HG02571 (cell line): ENCODE measurements around the gene EIF3A.
"Not testable (repeated sequence)": the region's sequence is repeated elsewhere in the genome, so short reads cannot be mapped to it uniquely, and the experiment has no call there.

Experiments used
- ATAC-seq: cut with Tn5 transposase; IDR thresholded peaks from one replicate; pipeline ENCODE4 v1.9.1; 2021; ENCODE audit warnings: mild to moderate bottlenecking, moderate library complexity; ENCODE audit not compliant: unreplicated experiment

EIF3A gene

GRCh38 chr10:119103241-119103902, 22.8 kb upstream of the EIF3A start:
- no peak for ATAC-seq

GRCh38 chr10:119101366-119102098, 20.9 kb upstream of the EIF3A start:
- no peak for ATAC-seq

- ATAC-seq, result no peak
Measured at GRCh38 chr10:119100434-119101238, 20.0 kb upstream of the EIF3A start.

- ATAC-seq, result no peak
Measured at GRCh38 chr10:119098576-119098975, 18.0 kb upstream of the EIF3A start.

GRCh38 chr10:119096641-119097415, 16.2 kb upstream of the EIF3A start:
- not testable (repeated sequence) for ATAC-seq

GRCh38 chr10:119095640-119096039, 15.0 kb upstream of the EIF3A start:
- ATAC-seq, result no peak

- no peak for ATAC-seq
Measured at GRCh38 chr10:119090968-119091367, 10.4 kb upstream of the EIF3A start.

- no peak for ATAC-seq
Measured at GRCh38 chr10:119090026-119090795, 9.6 kb upstream of the EIF3A start.

GRCh38 chr10:119087271-119087882, 6.8 kb upstream of the EIF3A start:
- no peak for ATAC-seq

GRCh38 chr10:119084896-119085295, 4.3 kb upstream of the EIF3A start:
- ATAC-seq, result no peak

GRCh38 chr10:119079599-119080520, 757 bp downstream of the EIF3A start:
- ATAC-seq, result peak; percentile 65

- no peak for ATAC-seq
Measured at GRCh38 chr10:119078422-119079179, 2.0 kb downstream of the EIF3A start.

- ATAC-seq, result no peak
Measured at GRCh38 chr10:119073584-119073983, 7.0 kb downstream of the EIF3A start.

GRCh38 chr10:119070395-119071165, 10.0 kb downstream of the EIF3A start:
- ATAC-seq, result no peak

- ATAC-seq, result no peak
Measured at GRCh38 chr10:119061926-119062325, 18.7 kb downstream of the EIF3A start.

- ATAC-seq, result no peak
Measured at GRCh38 chr10:119061352-119061751, 19.3 kb downstream of the EIF3A start.

- no peak for ATAC-seq
Measured at GRCh38 chr10:119060107-119060506, 20.5 kb downstream of the EIF3A start.
